Heart right ventricle (tissue), 16 donors: ENCODE results near the gene CALM3. TPM values are rescaled to one million over a fixed set of nuclear protein-coding genes. Genes with fewer than 3 reads are reported as not detected.

Experiments
- ATAC-seq, 8 donors: fragments of 200-7000 bp; cut with Tn5 transposase; one replicate each; pipeline ENCODE4 v1.9.1; 2020; ENCODE audit warnings: mild to moderate bottlenecking in 8 of 8, moderate library complexity in 8 of 8, moderate number of reproducible peaks in 1 of 8
- DNase-seq, 2 donors: peaks; one replicate each; pipeline ENCODE4 v3.0.0-alpha.2; 2020
- H3K27ac ChIP-seq, 10 donors: fragments of 200-600 bp; sonication (generic) in 2 of 10; one replicate each; pipeline versions ENCODE4 v1.5.0 to v1.8.0; 2020 to 2022; ENCODE audit warnings: mild to moderate bottlenecking in 3 of 10
- H3K27me3 ChIP-seq, 7 donors: fragments of 200-600 bp; one replicate each; pipeline ENCODE4 v1.8.0; 2021 to 2022; ENCODE audit warnings: mild to moderate bottlenecking in 2 of 7
- H3K36me3 ChIP-seq, 9 donors: fragments of 200-600 bp; sonication (generic) in 1 of 9; one replicate each; pipeline versions ENCODE4 v1.5.0 to v1.8.0; 2020 to 2022; ENCODE audit warnings: mild to moderate bottlenecking in 2 of 9
- H3K4me1 ChIP-seq, 9 donors: fragments of 200-600 bp; sonication (generic) in 1 of 9; one replicate each; pipeline versions ENCODE4 v1.5.0 to v1.8.0; 2020 to 2022; ENCODE audit warnings: mild to moderate bottlenecking in 4 of 9
- H3K4me3 ChIP-seq, 10 donors: fragments of 200-600 bp; sonication (generic) in 2 of 10; one replicate each; pipeline versions ENCODE4 v1.5.0 to v1.8.0; 2020 to 2022; ENCODE audit warnings: mild to moderate bottlenecking in 7 of 10, moderate library complexity in 2 of 10
- H3K9me3 ChIP-seq, 11 donors: fragments of 200-600 bp in 10 of 11; sonication (generic) in 2 of 11; one replicate each; pipeline versions ENCODE4 v1.5.0 to v1.8.0; 2013 to 2022; ENCODE audit warnings: mild to moderate bottlenecking in 2 of 11, control low read depth in 1 of 11, moderate library complexity in 1 of 11
- CTCF ChIP-seq, 9 donors: fragments of 200-600 bp; sonication (generic) in 2 of 9; IDR thresholded peaks; one replicate each; pipeline versions ENCODE4 v1.5.0 to v1.8.0; 2021 to 2022; ENCODE audit warnings: antibody characterized with exemption in 9 of 9, mild to moderate bottlenecking in 5 of 9, moderate library complexity in 1 of 9
- WGBS, 2 donors: extraction: QIAGEN DNeasy Blood & Tissue Kit; methylation state at CpG; one replicate each; pipeline ENCODE4 v1.1.7; 2013; ENCODE audit warnings: inconsistent platforms in 1 of 2; 5-methylcytosine and 5-hydroxymethylcytosine counted together
- intact Hi-C, 10 donors: fragments of 100-400 bp; cut with DNase I; formaldehyde crosslinking; loops; one replicate each; pipeline versions ENCODE4 v1.11.1 to v1.14.2; 2022
- polyA plus RNA-seq, 2 donors: library from polyadenylated mRNA; stranded (reverse); fragments of 200-250 nt; gene quantifications; one replicate each; pipeline ENCODE4 v1.2.3, GENCODE V29; 2013
- total RNA-seq, 10 donors: library from RNA; stranded (reverse); fragmentation: NEBNext Ultra II Directional in 3 of 10; extraction: Animal tissue kit (Norgen Biotek cat#: 25700) in 3 of 10; gene quantifications; one replicate each; pipeline versions ENCODE4 v1.2.1 to v1.2.4, GENCODE V29; 2021 to 2023
- donor health status: Arrhythmogenic right ventricular cardiomyopathy.
- donor health status: ischemic (EF 13 %, LVEDD 7.1; RV severe dilation, severe dysfunction).
- donor health status: healthy with polysubstance abuse.
- donor health status: DM: no; HTN: yes; CAD: no.
- donor health status: DM: no; HTN: no; CAD: no.
- donor health status: ischemic (EF 25% LVEDD 6.9; RV normal size, moderate dysfunction).
- donor health status: ischemic (EF 25% LVEDD 5.7; RV mildly dilated, moderate dysfunction).
- donor health status: healthy.
- donor health status: DM: yes; HTN: yes; CAD: no.
- donor health status: Ischemic cardiomyopathy.
- donor health status: ischemic (EF 35%, LVEDD 5.7; RV mildly dilated, moderate dysfunction).
- donor health status: nonischemic (EF 11% LVEDD 7.7; RV severe dilation, severe dysfunction).
- donor health status: DM: yes; HTN: yes; CAD: no.
- donor health status: PGD.
- donor health status: ischemic (EF 29% LVEDD 5.4; RV normal size, mild dysfunction).
- donor health status: nonischemic (EF 23%, LVEDD 6.1; RV moderate dilation, normal function).

Gene CALM3
- total and polyA plus RNA-seq, 12 donors, result 214 to 488 (median 298) TPM

- peaks cover 0 to 59% (median 46%) of the 10 kb centered on the region in 9 donors for H3K36me3 ChIP-seq
- H3K9me3 ChIP-seq, result no peaks in the 10 kb centered on the region
- peaks cover 20 to 54% (median 42%) of the 10 kb centered on the region in 9 donors for H3K4me1 ChIP-seq
- DNase-seq, result no peak
- H3K27me3 ChIP-seq, result no peaks in the 10 kb centered on the region
- no peak overlapping the region for H3K27ac ChIP-seq
- intact Hi-C loops, result no loop called here
- no peak for TF ChIP-seq CTCF (IDR thresholded peaks at IDR 0.05)
- no peak overlapping the region for H3K4me3 ChIP-seq
- 93 to 94% methylated on average over 9 of the region's 9 CpGs for WGBS, 2 donors
- no peak for ATAC-seq
Measured at GRCh38 chr19:46608178-46608577, 7.0 kb downstream of the CALM3 start.

GRCh38 chr19:46608581-46609345, 7.6 kb downstream of the CALM3 start:
- Histone ChIP-seq H3K4me3 (no peak overlapping the region), H3K27me3 (no peaks in the 10 kb centered on the region), H3K36me3 (peaks cover 0 to 59% (median 46%) of the 10 kb centered on the region in 9 donors), H3K4me1 (peaks cover 14 to 48% (median 36%) of the 10 kb centered on the region in 9 donors), H3K27ac (no peak overlapping the region), H3K9me3 (no peaks in the 10 kb centered on the region)
- intact Hi-C loops, result no loop called here
- DNase-seq, result no peak
- 89 to 91% methylated on average over 27 of the region's 27 CpGs for WGBS, 2 donors
- no peak for TF ChIP-seq CTCF (IDR thresholded peaks at IDR 0.05)
- no peak for ATAC-seq

- DNase-seq (no peak), ATAC-seq (no peak)
- Histone ChIP-seq H3K9me3 (no peaks in the 10 kb centered on the region), H3K27ac (no peak overlapping the region), H3K4me1 (peaks cover 9 to 47% (median 32%) of the 10 kb centered on the region in 9 donors), H3K36me3 (peaks cover 0 to 57% (median 46%) of the 10 kb centered on the region in 9 donors), H3K4me3 (no peak overlapping the region), H3K27me3 (no peaks in the 10 kb centered on the region)
- intact Hi-C loops, result loop anchor here in 1 of 10 donors (5.0 kb wide), 1 partner anchor 53 kb away; the partner anchor contains the start of gene DACT3
- TF ChIP-seq CTCF (IDR thresholded peaks at IDR 0.05), result no peak
- WGBS, 2 donors, result 73 to 80% methylated on average over 30 of the region's 30 CpGs
Measured at GRCh38 chr19:46609511-46610412, 8.6 kb downstream of the CALM3 start.

- ATAC-seq (no peak), DNase-seq (no peak)
- no peak for TF ChIP-seq CTCF (IDR thresholded peaks at IDR 0.05)
- 64 to 65% methylated on average over 5 of the region's 5 CpGs for WGBS, 2 donors
- Histone ChIP-seq H3K27me3 (no peaks in the 10 kb centered on the region), H3K4me3 (no peak overlapping the region), H3K36me3 (peaks cover 0 to 56% (median 46%) of the 10 kb centered on the region in 9 donors), H3K27ac (no peak overlapping the region), H3K4me1 (peaks cover 2 to 40% (median 27%) of the 10 kb centered on the region in 9 donors), H3K9me3 (no peaks in the 10 kb centered on the region)
- intact Hi-C loops, result loop anchor here in 1 of 10 donors (5.0 kb wide), 1 partner anchor 52 kb away; the partner anchor contains the start of gene DACT3
Measured at GRCh38 chr19:46610413-46610775, 9.3 kb downstream of the CALM3 start.
